Stimulated activated CD4-positive, alpha-beta T cell treated with anti-CD3 and anti-CD28 coated beads, Interleukin-15, amount 100 ng/mL, for 1 hour (primary cell): ENCODE data around the gene FMNL2.
"Not testable (repeated sequence)": the region's sequence is repeated elsewhere in the genome, so short reads cannot be mapped to it uniquely, and the experiment has no call there.

Experiments
- DNase-seq, 2 donors: peaks; one replicate each; pipeline ENCODE4 v3.0.0-alpha.2; 2020; ENCODE audit warnings: low read depth in 1 of 2, low spot score in 1 of 2

Gene FMNL2

GRCh38 chr2:152372438-152372984 is 37.5 kb downstream of the FMNL2 start:
- no peak for DNase-seq

GRCh38 chr2:152375174-152375573 is 40.2 kb downstream of the FMNL2 start:
- no peak for DNase-seq

- no peak for DNase-seq
Observed at GRCh38 chr2:152376385-152376784, 41.4 kb downstream of the FMNL2 start.

- DNase-seq = no peak
Observed at GRCh38 chr2:152376968-152377367, 42.0 kb downstream of the FMNL2 start.

GRCh38 chr2:152379089-152379488 is 44.1 kb downstream of the FMNL2 start:
- no peak for DNase-seq

- no peak for DNase-seq
Observed at GRCh38 chr2:152380261-152381055, 45.5 kb downstream of the FMNL2 start.

GRCh38 chr2:152383702-152384101 is 48.7 kb downstream of the FMNL2 start:
- DNase-seq = no peak

- DNase-seq = no peak
Observed at GRCh38 chr2:152384992-152385391, 50.0 kb downstream of the FMNL2 start.

- no peak for DNase-seq
Observed at GRCh38 chr2:152385650-152386049, 50.7 kb downstream of the FMNL2 start.

- no peak for DNase-seq
Observed at GRCh38 chr2:152386266-152386665, 51.3 kb downstream of the FMNL2 start.

GRCh38 chr2:152387041-152387440 is 52.1 kb downstream of the FMNL2 start:
- DNase-seq = no peak

- not testable (repeated sequence) for DNase-seq
Observed at GRCh38 chr2:152388269-152388668, 53.3 kb downstream of the FMNL2 start.

GRCh38 chr2:152389483-152389882 is 54.5 kb downstream of the FMNL2 start:
- no peak for DNase-seq

- no peak for DNase-seq
Observed at GRCh38 chr2:152390837-152391236, 55.9 kb downstream of the FMNL2 start.

GRCh38 chr2:152391318-152391717 is 56.3 kb downstream of the FMNL2 start:
- DNase-seq = no peak

GRCh38 chr2:152393377-152393776 is 58.4 kb downstream of the FMNL2 start:
- DNase-seq = no peak

- DNase-seq = no peak
Observed at GRCh38 chr2:152394326-152394725, 59.4 kb downstream of the FMNL2 start.

GRCh38 chr2:152395103-152395502 is 60.1 kb downstream of the FMNL2 start:
- no peak for DNase-seq

- DNase-seq = no peak
Observed at GRCh38 chr2:152395572-152395971, 60.6 kb downstream of the FMNL2 start.

GRCh38 chr2:152396051-152396511 is 61.1 kb downstream of the FMNL2 start:
- no peak for DNase-seq

GRCh38 chr2:152396763-152397162 is 61.8 kb downstream of the FMNL2 start:
- no peak for DNase-seq

- no peak for DNase-seq
Observed at GRCh38 chr2:152399003-152399402, 64.0 kb downstream of the FMNL2 start.
